ELF-1 (cell line): ENCODE measurements around the gene SP9.
A peak's percentile ranks its signal among the peaks of the same experiment; 100 is the strongest.

Experiments
- DNase-seq: peaks from one replicate; pipeline ENCODE4 v3.0.0-alpha.2; 2016; ENCODE audit warnings: low read depth, low spot score

The SP9 gene

DNA sequence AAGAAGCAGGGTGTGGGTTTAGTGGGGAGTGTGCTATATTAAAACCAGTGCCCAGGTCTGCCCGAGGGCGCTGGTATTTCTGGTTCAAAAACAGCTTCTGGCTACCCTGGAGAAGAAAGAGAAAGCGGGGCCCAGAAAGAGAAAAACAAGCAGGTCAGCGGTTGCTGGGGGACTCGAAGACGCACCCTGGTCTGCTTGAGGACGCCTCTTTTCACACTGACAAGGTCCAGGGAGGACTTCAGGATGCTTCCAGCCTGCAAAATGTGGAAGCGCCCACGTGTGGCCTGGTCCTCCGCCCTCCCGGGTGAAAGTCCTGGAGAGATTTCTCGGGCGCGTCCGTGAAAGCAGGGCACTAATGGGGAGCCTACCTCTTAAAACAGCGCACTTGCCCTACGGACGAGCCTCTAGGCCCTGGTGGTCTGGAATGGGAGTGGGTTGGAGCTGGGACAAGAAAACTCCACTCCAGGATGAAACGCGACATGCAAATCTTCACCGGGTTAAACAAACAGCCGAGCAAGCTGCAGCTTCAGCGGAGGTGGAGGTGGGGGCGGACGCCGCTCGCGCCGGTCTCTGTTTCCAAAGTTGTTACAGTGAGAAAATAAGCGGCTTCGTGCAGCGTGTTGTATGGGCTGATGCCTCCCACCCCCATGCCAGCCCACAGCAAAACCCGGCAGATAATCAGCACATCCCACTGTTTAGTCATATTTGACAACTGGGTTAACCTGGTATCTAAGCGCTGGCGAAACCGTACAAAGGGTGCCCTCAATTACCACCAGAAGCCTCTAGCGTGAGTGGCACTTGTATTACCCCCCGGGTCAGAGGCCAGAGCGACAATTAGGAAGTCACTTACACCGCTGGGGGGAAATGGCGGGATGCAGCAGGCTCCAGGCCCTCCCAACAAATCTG is 1.1 kb upstream of the SP9 start:
- DNase-seq = peak; percentile 55

DNA sequence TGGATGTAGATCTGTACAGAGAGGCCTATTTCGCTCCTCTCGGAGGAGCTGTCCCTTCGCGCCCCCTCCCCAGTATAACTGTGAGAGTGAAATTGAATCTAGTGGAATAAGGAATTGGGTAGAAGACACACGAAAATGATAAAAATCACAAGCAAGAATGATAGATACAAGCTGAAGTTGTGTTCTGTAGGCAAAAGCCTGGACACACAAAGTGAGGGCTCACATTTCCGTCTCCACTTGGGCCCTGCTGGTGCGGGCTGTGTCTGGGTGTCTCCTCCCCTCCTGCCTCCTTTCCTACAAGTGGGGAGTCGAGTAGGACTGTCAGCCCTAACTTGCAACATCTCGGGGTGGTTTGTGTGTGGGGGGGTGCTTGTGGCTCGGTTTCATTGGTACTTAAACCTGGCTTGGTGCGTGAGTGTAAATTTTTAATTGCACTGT is 457 bp upstream of the SP9 start:
- DNase-seq = no peak

DNA sequence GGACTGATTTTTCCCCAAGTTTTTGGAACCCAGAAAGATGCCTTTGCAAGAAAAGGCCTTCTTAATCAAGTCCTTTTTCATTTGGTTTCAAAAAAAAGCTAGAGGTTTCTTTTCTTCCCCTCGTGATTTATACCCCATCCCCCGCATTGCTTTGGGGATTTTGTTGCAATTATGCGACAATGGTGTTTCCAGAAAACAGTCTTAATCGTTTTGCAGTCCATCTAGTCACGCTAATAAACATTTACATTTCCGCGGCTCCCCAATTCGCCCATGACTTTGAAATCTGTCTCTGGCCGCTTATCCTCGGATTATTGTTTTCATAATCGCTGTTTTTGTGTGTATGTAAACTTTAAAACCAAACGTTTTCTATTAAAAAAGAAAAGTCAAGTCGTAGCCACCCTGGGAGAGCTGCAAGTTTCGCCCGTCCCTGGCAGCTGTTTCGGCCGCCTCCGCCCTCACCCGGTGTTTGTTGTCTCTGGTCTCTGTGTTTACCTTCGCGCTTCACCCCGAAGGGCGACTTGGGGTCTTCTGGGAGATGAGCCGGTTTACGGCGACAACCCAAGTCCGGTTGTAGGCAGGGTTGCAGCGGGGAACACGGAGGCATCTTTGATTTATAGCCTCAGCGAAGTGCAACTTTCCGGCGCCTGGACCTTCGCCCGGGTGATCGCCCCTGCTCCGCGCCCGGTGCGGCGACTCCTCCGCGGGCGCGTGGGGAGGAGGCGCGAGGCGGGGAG is 667 bp downstream of the SP9 start:
- DNase-seq = peak; percentile 52

DNA sequence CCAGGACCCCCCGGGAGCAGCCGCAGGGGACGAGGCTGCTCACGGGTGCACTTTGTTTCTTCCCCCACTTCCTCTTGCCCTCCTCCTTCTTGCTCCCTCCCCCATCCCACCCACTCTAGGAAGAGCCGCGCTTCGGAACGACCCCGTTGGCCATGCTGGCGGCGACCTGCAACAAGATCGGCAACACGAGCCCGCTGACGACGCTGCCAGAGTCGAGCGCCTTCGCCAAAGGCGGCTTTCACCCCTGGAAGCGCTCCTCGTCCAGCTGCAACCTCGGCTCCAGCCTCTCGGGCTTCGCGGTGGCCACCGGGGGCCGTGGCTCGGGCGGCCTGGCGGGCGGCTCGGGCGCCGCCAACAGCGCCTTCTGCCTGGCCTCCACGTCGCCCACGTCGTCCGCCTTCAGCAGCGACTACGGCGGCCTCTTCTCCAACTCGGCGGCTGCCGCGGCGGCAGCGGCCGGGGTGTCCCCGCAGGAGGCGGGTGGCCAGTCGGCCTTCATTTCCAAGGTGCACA is 1.3 kb downstream of the SP9 start:
- peak; percentile 82 for DNase-seq

DNA sequence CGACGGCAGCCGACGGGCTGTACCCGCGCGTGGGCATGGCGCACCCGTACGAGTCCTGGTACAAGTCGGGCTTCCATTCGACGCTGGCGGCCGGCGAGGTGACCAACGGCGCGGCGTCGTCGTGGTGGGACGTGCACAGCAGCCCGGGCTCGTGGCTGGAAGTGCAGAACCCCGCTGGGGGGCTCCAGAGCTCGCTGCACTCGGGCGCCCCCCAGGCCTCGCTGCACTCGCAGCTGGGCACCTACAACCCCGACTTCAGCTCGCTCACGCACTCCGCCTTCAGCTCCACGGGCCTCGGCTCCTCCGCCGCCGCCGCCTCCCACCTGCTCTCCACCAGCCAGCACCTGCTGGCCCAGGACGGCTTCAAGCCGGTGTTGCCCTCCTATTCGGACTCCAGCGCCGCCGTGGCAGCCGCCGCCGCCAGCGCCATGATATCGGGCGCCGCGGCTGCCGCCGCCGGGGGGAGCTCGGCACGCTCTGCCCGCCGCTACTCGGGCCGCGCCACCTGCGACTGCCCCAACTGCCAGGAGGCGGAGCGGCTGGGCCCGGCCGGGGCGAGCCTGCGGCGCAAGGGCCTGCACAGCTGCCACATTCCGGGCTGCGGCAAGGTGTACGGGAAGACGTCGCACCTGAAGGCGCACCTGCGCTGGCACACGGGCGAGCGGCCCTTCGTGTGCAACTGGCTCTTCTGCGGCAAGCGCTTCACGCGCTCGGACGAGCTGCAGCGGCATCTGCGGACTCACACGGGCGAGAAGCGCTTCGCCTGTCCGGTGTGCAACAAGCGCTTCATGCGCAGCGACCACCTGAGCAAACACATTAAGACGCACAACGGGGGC is 2.0 kb downstream of the SP9 start:
- peak; percentile 85 for DNase-seq

DNA sequence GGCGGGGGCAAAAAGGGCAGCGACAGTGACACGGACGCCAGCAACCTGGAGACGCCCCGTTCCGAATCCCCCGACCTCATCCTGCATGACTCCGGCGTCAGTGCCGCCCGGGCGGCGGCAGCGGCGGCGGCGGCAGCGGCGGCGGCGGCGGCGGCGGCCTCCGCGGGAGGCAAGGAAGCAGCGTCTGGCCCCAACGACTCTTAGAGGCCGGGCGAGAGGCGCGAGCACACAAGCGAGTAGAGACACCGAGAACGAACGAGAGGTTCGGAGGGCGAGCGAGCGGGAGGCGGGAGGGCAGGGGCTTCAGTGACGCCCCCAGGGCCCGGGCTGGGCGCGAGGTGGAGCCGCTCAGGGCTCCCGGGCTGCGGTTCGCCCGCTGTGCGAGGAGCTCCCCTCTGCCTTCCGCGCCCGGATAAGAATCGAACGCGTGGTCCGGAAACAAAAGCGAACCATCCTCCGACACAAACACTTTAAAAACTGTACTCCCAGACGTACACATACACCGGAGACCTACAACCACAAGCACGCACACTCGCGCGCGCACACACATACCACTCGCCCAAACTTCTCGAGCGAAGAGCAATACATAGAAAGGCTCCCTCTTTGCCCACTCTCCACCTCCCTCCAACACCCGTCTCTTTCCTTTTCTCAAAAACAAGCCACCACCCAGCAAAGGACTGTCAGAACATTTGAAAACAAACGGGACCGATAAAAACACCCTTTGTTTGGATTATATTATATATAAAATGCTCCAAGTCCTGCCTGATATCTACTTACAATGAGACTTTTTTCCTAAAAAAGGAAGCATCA is 2.8 kb downstream of the SP9 start:
- peak; percentile 71 for DNase-seq

DNA sequence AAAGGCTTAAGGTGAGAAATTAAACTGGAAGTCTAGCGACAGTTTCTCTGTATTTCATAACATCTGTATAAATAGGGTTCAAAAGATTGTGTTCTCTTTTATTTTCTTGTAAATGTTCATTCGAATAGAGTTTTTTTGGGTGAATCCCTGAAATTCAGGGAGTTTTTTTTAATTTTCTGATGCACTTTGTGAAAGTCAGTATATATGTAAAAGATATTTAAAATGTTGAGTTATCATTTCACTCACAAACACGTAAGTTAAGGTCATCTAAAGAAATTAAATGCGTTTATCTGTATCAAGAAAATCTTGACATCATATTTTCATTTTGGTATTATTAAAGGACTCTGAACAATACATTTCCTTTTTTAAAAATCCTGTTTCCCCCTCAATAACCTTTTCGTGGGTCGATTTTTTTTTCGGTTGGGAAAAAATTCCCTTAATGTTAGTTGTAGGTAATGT is 3.4 kb downstream of the SP9 start:
- no peak for DNase-seq

DNA sequence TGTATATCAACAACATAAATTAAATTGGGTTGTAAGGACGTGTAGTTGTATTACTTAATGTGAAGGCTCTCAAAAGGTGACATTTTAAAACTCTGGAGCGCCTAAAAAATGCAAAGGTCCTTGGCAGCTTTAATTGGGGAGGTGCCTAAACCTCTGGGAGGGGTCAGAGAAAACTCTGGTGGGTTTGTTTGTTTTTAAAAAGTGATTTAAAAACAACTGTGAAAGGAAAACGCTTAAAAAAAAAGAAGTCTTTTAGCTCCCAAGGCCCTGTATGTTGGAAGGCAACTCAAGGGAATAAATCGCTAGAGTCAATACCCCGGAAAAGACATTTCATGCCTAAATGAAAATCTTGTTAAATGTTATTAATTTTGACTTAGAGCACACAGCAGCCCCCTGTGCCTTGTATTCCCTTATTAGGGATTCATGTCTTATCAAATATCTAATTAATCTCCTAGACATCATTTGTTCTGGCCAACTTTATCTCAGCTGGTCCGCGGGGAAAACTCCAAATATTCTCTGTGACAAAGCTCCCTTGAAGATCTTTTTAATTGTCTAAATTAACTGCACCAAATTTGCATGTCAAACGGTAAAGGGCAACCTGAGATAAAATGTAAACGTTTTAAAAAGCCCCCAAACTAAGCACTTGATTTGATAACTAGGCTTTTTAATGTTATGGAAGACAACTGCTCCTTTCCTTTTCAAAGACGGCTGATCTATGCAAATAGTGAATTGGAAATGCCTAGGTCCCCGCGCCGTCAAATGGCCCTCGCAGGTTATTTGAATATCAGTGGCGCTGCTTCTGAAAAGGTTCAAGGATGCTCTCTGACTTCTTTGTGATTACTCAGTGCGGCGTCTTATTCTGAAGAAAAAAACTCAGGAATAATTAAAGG is 4.2 kb downstream of the SP9 start:
- DNase-seq = peak; percentile 42

DNA sequence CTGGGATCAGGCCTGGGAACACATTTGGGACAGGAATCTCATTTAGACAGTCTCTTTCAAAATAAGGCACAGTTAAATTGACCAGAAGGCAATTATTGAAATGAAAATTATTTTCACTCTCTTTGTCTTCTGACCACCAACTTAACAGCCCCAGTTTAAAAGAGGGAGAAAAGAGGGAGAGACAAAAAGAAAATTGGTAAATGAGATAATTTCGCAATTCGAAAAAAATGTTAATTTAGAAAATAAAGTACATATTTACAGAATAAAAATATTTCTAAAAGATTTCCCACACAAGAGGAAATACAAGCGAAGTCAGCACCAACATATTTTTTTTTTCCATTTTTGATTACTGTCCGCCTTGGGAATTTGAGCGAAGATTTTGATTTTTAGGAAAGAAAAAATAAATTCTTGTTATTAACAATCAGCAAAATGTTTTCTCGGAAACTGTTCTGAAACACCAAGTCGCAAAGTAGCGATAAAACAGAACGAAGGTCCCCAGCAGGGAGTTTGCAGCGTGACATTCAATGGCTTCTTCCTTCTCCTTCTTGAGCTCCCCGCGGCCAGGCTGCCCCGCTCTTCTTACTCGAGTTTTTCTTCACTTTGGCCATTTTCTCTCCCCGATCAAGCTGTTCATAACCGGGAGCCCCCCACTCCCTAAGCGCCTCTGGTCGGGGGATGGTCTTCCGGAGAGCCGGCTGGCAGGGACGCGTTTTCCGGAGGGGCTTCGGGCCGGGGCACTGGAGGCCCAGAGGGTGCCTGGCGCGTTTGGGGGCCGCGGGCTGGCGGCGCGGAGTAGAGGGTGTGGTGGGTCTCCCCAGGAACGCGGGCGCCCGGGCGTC is 5.0 kb downstream of the SP9 start:
- DNase-seq = no peak

DNA sequence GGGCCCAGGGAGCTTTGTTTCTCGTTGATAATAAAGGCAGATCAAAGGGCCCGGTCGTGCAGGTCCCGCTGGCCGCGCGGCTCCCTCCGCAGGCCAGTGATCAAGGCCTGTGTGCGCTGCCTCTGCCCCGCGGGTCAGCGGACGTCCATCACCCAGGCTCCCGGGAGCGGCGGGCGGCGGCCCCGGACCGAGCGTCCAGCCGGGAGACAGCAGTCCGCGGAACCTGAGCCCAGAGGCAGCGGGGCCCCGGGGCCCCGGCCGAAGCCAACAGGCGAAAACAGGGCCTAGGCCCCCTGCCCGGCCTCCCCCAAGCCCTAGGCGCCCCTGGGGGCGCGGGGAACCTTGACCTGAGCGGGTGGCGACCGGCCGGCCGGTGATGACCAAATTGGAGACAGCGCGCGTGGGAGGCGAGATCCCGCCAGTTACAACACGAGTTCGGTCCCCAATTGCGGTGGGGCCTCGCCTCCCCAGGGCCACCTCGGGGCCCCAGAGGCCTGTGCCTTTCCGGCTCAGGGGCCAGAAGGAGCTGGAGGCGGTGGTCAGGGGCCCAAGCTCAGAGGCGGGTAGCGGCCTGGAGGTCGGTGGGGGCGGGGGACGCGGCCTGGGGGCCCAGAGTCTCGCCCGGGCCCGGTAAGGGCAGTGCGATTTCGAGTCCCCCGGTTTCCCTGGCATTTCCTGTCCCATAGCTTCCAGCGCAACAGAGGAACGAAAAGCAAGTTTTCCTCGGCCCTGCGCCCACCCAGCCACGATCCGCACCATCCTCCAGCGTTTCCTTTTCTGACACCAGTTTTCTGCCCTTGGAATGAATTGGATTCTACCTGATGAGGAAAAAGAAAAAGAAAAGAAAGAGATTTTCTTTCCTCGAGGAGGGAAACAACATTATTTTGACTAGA is 5.9 kb downstream of the SP9 start:
- peak; percentile 75 for DNase-seq

DNA sequence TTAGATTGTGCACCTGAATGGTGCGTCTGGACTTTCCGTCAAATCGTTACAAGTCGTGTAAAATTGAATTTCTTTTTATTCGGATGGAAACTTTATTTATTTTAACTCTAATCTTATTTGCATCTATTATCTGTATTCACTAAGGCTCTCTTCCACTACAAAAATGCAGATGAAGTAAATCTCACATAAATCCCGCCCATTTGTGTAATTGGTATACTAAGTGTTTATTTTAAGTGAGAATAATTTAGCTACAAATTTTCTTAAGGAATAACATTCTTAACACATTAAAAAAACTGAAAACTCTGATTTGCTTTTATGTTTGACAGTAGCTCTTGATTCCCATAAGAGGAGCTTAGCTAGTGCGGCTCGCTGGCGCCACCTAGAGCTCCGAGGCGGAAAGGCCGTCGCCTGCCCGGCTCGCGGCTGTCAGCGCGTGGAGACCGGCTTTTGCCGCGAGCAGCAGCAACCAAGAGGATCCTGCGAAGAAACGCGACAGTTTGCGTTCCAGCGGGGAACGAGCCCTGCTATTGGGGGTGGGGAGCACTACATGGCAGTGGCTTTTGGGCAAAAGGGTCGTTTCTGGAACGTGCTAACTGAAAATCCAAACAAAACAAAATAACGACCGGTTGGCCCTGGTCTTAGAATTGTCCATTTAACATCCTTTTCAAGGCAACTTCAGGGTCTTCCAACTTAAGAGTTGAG is 6.7 kb downstream of the SP9 start:
- DNase-seq = peak; percentile 95

DNA sequence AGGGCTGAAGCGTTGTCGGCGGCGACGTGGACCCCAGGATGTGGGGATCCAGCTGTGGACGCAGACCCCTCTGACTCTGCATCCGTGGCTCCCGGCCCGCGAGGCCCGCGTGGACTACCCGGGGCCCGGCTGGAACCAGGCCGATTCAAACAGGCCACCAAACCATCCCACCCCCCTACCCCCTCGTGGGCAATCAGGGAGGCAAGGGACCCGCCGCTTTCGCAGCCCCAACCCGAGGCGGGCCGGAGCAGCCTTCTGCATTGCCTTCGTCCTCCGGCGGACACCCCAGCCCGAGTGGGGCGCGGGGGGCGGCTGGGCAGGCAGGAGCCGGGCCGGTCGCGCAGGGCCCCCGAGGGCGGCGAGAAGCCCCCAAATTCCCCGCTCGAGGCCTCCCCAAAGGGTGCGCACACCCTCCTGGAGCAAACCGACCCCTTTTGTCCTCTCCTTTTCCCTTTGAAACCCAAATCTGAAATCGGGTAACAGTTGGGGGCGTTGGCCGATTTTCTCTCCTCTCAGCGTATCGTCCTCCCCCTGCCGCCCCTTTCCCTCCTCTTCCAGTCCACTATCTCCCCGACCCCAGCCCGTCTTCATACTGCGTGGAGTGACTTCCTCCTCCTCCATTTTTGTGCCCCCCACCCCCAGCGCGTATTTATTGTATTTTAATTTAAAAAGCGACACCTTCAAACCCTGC is 7.4 kb downstream of the SP9 start:
- peak; percentile 23 for DNase-seq

DNA sequence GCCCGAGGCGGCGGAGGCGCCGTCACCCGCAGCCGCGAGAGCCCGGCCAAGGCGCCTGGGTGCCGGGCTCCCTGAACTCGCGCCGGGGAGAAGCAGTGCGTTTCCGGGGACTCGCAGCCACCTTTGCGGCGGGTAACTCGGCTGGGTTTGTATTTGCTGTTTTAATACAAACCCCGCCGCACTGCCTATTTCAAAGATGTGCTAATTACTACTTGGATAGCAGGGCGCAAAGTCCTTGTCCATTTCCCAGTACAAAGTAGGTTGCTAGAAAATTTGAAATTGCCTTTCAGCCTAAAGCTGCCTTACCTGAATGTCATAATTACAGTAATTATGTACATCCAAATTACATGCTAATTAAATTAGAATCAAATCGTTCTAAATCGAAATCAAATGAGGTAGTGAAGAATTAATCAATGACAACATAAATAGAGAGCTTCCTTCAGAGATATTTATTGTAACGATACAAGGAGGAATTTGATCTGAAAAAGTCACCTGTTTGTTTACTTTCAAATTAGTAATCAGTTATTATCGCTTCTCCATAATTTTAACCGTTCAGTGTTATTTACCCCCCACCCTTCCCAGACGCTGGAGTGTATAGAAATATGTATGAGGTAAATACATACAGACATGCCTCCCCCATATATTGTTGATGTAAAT is 8.1 kb downstream of the SP9 start:
- peak; percentile 40 for DNase-seq

DNA sequence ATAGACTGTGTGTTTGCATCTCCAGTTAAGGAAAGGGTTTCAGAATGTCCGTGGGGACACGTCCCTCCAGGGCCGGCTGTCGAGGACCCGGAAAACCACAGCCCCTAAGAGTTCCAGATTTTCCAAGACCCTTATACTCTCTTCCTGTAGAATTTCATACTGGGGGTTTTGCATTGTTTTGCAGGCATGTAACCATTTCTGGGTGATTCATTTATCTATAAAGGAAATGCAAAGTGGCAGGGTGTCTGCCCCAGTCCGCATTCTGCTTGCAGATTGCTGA is 8.5 kb downstream of the SP9 start:
- peak; percentile 34 for DNase-seq

DNA sequence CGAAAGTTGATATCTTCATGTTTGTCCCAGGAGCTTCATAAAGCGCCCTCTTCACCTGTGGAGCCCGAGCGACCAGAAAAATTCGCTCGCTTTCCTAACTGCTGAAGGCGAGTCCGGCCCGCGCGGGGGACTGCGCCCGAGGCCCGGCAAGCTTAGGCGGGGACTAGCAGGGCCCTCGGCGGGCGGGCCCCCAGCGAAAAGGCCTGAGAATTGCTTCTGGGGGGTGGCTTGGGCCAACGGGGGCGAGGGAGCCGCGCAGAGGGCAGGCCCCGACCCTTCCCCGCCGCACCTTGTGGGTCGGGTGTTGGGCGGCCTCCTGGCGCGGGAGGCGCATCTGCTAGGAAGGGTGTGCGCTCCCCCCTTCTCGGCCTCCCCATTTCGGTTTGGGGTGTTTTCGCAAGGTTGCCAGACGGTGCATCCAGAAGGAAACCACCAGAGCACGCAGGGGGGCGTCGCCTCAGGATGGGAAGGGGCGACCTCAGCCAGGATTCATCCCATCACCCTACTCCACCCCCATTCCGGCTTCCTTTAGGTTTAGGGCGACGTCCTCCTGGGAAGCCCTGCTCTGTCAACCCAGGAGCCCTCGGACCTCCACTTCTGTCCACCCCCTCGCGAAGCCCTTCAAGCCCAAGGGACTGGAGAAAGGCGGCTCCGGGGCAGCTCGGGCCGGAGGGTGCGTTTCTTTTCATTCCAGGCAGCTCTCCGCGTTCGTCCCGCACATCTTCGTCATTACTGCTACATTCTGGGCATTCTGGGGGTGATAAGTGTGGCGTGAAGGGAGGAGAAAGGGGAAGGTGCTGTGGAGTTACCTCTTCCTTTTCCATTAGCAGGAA is 9.1 kb downstream of the SP9 start:
- DNase-seq = peak; percentile 39
